ENCODE results near the gene ENDOD1.

ENDOD1 gene

GRCh38 chr11:95076981-95077380 is 12.7 kb upstream of the ENDOD1 start:
- DNase-seq = no peak

GRCh38 chr11:95078526-95078925 is 11.1 kb upstream of the ENDOD1 start:
- no peak for DNase-seq

- DNase-seq = no peak
These were observed 8.6 kb upstream of the ENDOD1 start for GRCh38 chr11:95081010-95081409.

- DNase-seq = no peak
These were observed 8.2 kb upstream of the ENDOD1 start for GRCh38 chr11:95081412-95081811.

- DNase-seq = no peak
These were observed 7.1 kb upstream of the ENDOD1 start for GRCh38 chr11:95082576-95083001.

GRCh38 chr11:95084509-95084908 is 5.1 kb upstream of the ENDOD1 start:
- DNase-seq = no peak

GRCh38 chr11:95085117-95085816 is 4.4 kb upstream of the ENDOD1 start:
- DNase-seq = no peak

GRCh38 chr11:95086151-95086550 is 3.5 kb upstream of the ENDOD1 start:
- no peak for DNase-seq

GRCh38 chr11:95086836-95087570 is 2.6 kb upstream of the ENDOD1 start:
- no peak for DNase-seq

GRCh38 chr11:95088946-95089619 is 563 bp upstream of the ENDOD1 start:
- DNase-seq = no peak

- no peak for DNase-seq
These were observed 2.1 kb downstream of the ENDOD1 start for GRCh38 chr11:95091663-95092180.

GRCh38 chr11:95092549-95093324 is 3.1 kb downstream of the ENDOD1 start:
- DNase-seq = no peak

GRCh38 chr11:95093548-95093947 is 3.9 kb downstream of the ENDOD1 start:
- no peak for DNase-seq

GRCh38 chr11:95095858-95096587 is 6.4 kb downstream of the ENDOD1 start:
- DNase-seq = no peak

- DNase-seq = no peak
These were observed 7.6 kb downstream of the ENDOD1 start for GRCh38 chr11:95097209-95097608.

GRCh38 chr11:95098826-95099225 is 9.2 kb downstream of the ENDOD1 start:
- DNase-seq = no peak

- DNase-seq = no peak
These were observed 10.6 kb downstream of the ENDOD1 start for GRCh38 chr11:95100191-95100648.

GRCh38 chr11:95100856-95101507 is 11.3 kb downstream of the ENDOD1 start:
- no peak for DNase-seq

- no peak for DNase-seq
These were observed 12.3 kb downstream of the ENDOD1 start for GRCh38 chr11:95101935-95102334.

- DNase-seq = no peak
These were observed 13.1 kb downstream of the ENDOD1 start for GRCh38 chr11:95102733-95103132.

- DNase-seq = no peak
These were observed 14.1 kb downstream of the ENDOD1 start for GRCh38 chr11:95103701-95104100.
